CD4-positive, alpha-beta T cell treated with Interleukin-17A for 4 hours (primary cell): ENCODE results near the gene ACAN.

Experiments used
- DNase-seq: peaks from one replicate; pipeline ENCODE4 v3.0.0-alpha.2; 2020; ENCODE audit warnings: mixed read lengths

The ACAN gene

GRCh38 chr15:88880944-88881740, 77.9 kb downstream of the ACAN start:
- DNase-seq = no peak

GRCh38 chr15:88881775-88882174, 78.5 kb downstream of the ACAN start:
- DNase-seq = no peak

GRCh38 chr15:88882785-88883184, 79.5 kb downstream of the ACAN start:
- DNase-seq = no peak

- DNase-seq = no peak
Measured at GRCh38 chr15:88887068-88887580, 83.9 kb downstream of the ACAN start.

- DNase-seq = no peak
Measured at GRCh38 chr15:88888719-88889118, 85.5 kb downstream of the ACAN start.

- no peak for DNase-seq
Measured at GRCh38 chr15:88890495-88890894, 87.3 kb downstream of the ACAN start.

GRCh38 chr15:88891540-88892254, 88.5 kb downstream of the ACAN start:
- DNase-seq = no peak

- DNase-seq = peak; percentile 94
Measured at GRCh38 chr15:88894348-88894818, 91.1 kb downstream of the ACAN start.

GRCh38 chr15:88894819-88895767, 91.9 kb downstream of the ACAN start, which contains the start of gene HAPLN3:
HAPLN3 (minus strand) TSS chr15:88895544; CDS start chr15:88887298, 8,246 bp downstream.
- peak; percentile 67 for DNase-seq

- no peak for DNase-seq
Measured at GRCh38 chr15:88896333-88897033, 93.2 kb downstream of the ACAN start.

GRCh38 chr15:88897142-88897455, 93.9 kb downstream of the ACAN start:
- DNase-seq = no peak

GRCh38 chr15:88897456-88898194, 94.4 kb downstream of the ACAN start:
- peak; percentile 85 for DNase-seq

GRCh38 chr15:88898736-88899135, 95.5 kb downstream of the ACAN start:
- DNase-seq = no peak

- DNase-seq = no peak
Measured at GRCh38 chr15:88899251-88899650, 96.0 kb downstream of the ACAN start.

GRCh38 chr15:88900309-88900981, 97.2 kb downstream of the ACAN start:
- DNase-seq = no peak

GRCh38 chr15:88900982-88901418, 97.8 kb downstream of the ACAN start:
- DNase-seq = no peak

- DNase-seq = no peak
Measured at GRCh38 chr15:88901508-88902220, 98.4 kb downstream of the ACAN start.

GRCh38 chr15:88902221-88902835, 99.1 kb downstream of the ACAN start:
- no peak for DNase-seq

- DNase-seq = no peak
Measured at GRCh38 chr15:88902846-88903245, 99.6 kb downstream of the ACAN start.

GRCh38 chr15:88904257-88904623, 101.0 kb downstream of the ACAN start:
- DNase-seq = no peak
